Right cardiac atrium (tissue), 5 donors: ENCODE measurements around the gene SLC22A2. TPM values are rescaled to one million over a fixed set of nuclear protein-coding genes. Genes with fewer than 3 reads are reported as not detected.
"Not testable (repeated sequence)": the region's sequence is repeated elsewhere in the genome, so short reads cannot be mapped to it uniquely, and the experiment has no call there.

ENCODE experiments used
- ATAC-seq, 2 donors: fragments of 200-7000 bp; cut with Tn5 transposase; one replicate each; pipeline versions ENCODE4 v1.8.0 to v1.9.1; 2020; ENCODE audit warnings: moderate library complexity in 2 of 2, mild to moderate bottlenecking in 1 of 2
- DNase-seq, 3 donors: peaks; one replicate each; pipeline ENCODE4 v3.0.0-alpha.2; 2020
- H3K27ac ChIP-seq: one replicate; pipeline ENCODE4 v1.5.1; 2013; ENCODE audit warnings: mild to moderate bottlenecking, low read length, control low read depth, moderate library complexity
- H3K27me3 ChIP-seq: one replicate; pipeline ENCODE4 v1.6.1; 2013; ENCODE audit not compliant: control insufficient read depth, insufficient read depth
- H3K4me1 ChIP-seq: one replicate; pipeline ENCODE4 v1.6.1; 2013; ENCODE audit warnings: low read length; ENCODE audit not compliant: control insufficient read depth, insufficient read depth
- H3K4me3 ChIP-seq: one replicate; pipeline ENCODE4 v1.5.1; 2013; ENCODE audit warnings: low read length, control low read depth
- H3K9me3 ChIP-seq: one replicate; pipeline ENCODE4 v1.6.1; 2013; ENCODE audit warnings: low read length; ENCODE audit not compliant: control insufficient read depth
- WGBS: extraction: QIAGEN DNeasy Blood & Tissue Kit; methylation state at CpG from one replicate; pipeline ENCODE4 v1.1.7; 2013; 5-methylcytosine and 5-hydroxymethylcytosine counted together
- intact Hi-C, 4 donors: fragments of 100-400 bp; cut with DNase I; formaldehyde crosslinking; loops; one replicate each; pipeline versions ENCODE4 v1.11.0 to v1.14.0; 2022 to 2023
- polyA plus RNA-seq: library from polyadenylated mRNA; stranded (reverse); fragments of 200-250 nt; gene quantifications from one replicate; pipeline ENCODE4 v1.2.3, GENCODE V29; 2013
- total RNA-seq, 4 donors: library from RNA; stranded (reverse); fragmentation: NEBNext Ultra II Directional; extraction: Animal tissue kit (Norgen Biotek cat#: 25700); gene quantifications; one replicate each; pipeline ENCODE4 v1.2.1, GENCODE V29; 2021
- donor health status: healthy with polysubstance abuse.
- donor health status: DM: no; HTN: yes; CAD: no.
- donor health status: DM: no; HTN: no; CAD: no.
- donor health status: DM: no; HTN: yes; CAD: no; lungs with severe emphysema.
- donor health status: DM: yes; HTN: yes; CAD: no.

Gene SLC22A2
- total and polyA plus RNA-seq, 5 donors: 0.05 TPM; not detected in 4

GRCh38 chr6:160247457-160247883, 11.2 kb downstream of the SLC22A2 start:
- no peak for ATAC-seq
- peaks cover 2% of the 10 kb centered on the region for H3K4me1 ChIP-seq
- intact Hi-C loops: no loop called here
- no peak for DNase-seq
- WGBS: 59% methylated on average over 3 of the region's 3 CpGs
- H3K9me3 ChIP-seq: no peaks in the 10 kb centered on the region
- H3K4me3 ChIP-seq: no peak overlapping the region
- no peaks in the 10 kb centered on the region for H3K27me3 ChIP-seq
- H3K27ac ChIP-seq: no peak overlapping the region

GRCh38 chr6:160240691-160241084, 17.9 kb downstream of the SLC22A2 start:
- no peak for ATAC-seq
- no peaks in the 10 kb centered on the region for H3K27me3 ChIP-seq
- intact Hi-C loops: no loop called here
- H3K4me3 ChIP-seq: no peak overlapping the region
- DNase-seq: no peak
- no peak overlapping the region for H3K27ac ChIP-seq
- WGBS: 71% methylated on average over 1 of the region's 1 CpG
- H3K4me1 ChIP-seq: no peaks in the 10 kb centered on the region
- H3K9me3 ChIP-seq: no peaks in the 10 kb centered on the region

DNA sequence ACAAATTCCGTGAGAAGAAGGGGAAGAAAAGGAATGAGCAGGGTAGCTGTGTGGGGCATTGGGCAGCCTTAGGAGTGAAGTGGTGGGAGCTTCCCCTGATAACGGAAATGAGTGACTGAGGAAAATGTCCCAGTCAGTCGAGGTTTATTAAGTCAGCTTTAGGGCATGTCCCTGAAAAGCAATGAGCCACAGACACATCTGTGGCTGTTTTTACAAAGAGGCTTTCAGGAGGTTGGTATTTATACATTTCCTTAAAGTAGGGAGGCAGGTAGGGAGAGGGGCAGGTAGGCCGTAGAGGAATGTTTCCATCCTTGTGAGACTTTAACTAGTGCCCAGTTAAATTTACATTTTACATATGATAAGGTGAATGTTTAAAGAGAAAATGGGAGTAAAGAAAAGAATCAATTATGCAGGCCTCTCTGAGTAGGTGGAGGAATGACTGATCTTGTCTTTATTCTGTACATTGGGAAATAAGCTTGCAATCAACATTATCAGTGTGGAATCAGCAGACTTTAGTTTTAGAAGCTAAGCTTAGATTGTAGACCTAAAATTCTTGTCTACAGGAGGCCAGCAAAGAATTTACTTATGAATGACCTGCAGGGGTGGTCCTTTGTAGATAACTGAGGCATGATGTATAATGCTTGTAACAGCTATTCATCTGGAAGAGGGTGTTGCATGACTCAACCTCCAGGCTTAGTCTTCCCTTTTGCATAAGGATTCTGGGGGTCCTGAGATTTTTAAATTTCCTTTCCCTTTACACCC, 18.5 kb downstream of the SLC22A2 start:
- H3K4me1 ChIP-seq: no peaks in the 10 kb centered on the region
- H3K27me3 ChIP-seq: no peaks in the 10 kb centered on the region
- no peak for DNase-seq
- no peak overlapping the region for H3K27ac ChIP-seq
- intact Hi-C loops: no loop called here
- WGBS: 70% methylated on average over 4 of the region's 4 CpGs
- ATAC-seq: no peak
- no peaks in the 10 kb centered on the region for H3K9me3 ChIP-seq
- H3K4me3 ChIP-seq: no peak overlapping the region

DNA sequence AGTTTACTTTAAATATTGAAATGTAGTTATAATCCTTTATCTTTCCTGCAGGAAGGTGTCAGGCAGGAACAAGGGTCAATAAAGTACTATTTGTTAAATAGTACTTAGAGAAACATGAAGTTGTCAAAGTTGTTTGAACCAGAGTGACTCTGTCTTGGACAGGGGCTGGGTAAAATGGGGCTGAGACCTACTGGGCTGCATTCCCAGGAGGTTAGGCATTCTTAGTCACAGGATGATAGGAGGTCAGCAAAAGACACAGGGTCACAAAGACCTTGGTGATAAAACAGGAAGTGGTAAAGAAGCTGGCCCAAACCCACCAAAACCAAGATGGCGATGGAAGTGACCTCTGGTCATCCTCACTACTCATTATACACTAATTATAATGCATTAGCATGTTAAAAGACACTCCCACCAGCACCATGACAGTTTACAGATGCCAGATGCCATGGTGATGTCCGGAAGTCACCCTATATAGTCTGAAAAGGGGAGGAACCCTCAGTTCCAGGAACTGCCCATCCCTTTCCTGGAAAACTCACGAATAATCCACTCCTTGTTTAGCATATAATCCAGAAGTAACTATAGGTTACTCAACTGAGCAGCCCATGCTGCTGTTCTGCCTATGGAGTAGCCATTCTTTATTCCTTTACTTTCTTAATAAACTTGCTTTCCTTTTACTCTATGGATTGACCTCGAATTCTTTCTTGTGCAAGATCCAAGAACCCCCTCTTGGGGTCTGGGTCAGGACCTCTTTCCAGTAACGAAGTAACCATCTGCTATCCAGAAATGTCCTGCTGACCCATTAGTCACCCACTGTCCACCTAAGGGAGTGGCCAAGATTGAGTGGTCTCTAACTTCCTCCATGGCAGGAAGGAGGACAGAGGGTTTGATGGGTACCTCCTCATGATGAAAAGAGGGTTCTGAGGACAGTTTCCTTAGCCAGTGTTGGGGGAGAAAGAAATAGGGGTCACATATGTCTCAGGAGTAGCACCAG, 19.6 kb downstream of the SLC22A2 start:
- H3K27me3 ChIP-seq: no peaks in the 10 kb centered on the region
- ATAC-seq (no peak), DNase-seq (no peak)
- H3K4me1 ChIP-seq: no peaks in the 10 kb centered on the region
- H3K4me3 ChIP-seq: no peak overlapping the region
- H3K27ac ChIP-seq: no peak overlapping the region
- intact Hi-C loops: no loop called here
- WGBS: 77% methylated on average over 5 of the region's 5 CpGs
- H3K9me3 ChIP-seq: no peaks in the 10 kb centered on the region

DNA sequence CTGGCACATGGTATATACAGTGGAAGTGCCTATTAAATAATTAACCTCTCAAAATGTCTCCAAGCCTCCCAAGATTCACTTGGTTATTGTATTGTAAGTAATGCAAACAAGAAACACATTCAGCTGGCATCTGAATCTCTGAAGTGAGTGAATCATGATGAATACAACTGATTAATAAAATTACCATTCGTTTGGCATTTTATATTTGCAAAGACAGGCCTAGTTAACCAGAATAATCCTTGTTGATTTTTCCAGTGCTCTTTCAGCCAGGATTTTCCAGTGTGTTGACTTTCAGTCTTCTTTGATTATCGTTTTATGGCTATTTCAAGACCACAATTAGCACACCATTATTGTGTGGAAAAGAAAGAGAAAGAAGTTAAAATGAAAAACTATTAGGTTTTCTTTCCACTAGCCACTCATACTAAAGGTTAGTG, 20.3 kb downstream of the SLC22A2 start:
- Histone ChIP-seq H3K4me3 (no peak overlapping the region), H3K9me3 (no peaks in the 10 kb centered on the region), H3K4me1 (no peaks in the 10 kb centered on the region), H3K27ac (no peak overlapping the region), H3K27me3 (no peaks in the 10 kb centered on the region)
- intact Hi-C loops: no loop called here
- WGBS: 63% methylated on average over 2 of the region's 2 CpGs
- DNase-seq (no peak), ATAC-seq (no peak)

DNA sequence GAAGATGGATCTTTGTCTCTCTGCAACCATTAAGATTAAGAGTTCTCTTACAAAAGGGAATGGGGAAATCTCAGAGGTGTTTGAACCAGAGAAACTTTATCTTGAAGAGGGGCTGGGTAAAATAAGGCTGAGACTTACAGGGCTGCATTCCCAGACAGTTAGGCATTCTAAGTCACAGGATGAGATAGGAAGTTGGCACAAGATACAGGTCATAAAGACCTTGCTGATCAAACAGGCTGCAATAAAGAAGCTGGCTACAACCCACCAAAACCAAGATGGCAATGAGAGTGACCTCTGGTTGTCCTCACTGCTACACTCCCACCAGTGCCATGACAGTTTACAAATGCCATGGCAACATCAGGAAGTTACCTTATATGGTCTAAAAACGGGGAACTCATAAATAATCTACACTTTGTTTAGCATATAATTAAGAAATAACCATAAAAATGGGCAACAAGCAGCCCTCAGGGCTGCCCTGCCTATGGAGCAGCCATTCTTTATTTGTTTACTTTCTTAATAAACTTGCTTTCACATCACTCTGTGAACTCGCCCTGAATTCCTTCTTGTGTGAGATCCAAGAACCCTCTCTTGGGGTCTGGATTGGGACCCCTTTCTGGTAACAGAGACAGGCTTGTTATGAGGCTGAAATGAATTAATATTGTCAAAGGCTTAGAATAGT, 20.9 kb downstream of the SLC22A2 start:
- H3K9me3 ChIP-seq, H3K27ac ChIP-seq, H3K4me1 ChIP-seq, DNase-seq, H3K4me3 ChIP-seq, intact Hi-C loops, ATAC-seq, H3K27me3 ChIP-seq: not testable (repeated sequence)
- 64% methylated on average over 2 of the region's 2 CpGs for WGBS

GRCh38 chr6:160236235-160236872, 22.3 kb downstream of the SLC22A2 start:
- H3K4me1 ChIP-seq, H3K4me3 ChIP-seq, H3K27ac ChIP-seq, ATAC-seq, DNase-seq, H3K27me3 ChIP-seq, H3K9me3 ChIP-seq, intact Hi-C loops: not testable (repeated sequence)
- 60% methylated on average over 2 of the region's 2 CpGs for WGBS

- H3K4me3 ChIP-seq, DNase-seq, H3K9me3 ChIP-seq, intact Hi-C loops, ATAC-seq, H3K27me3 ChIP-seq, H3K4me1 ChIP-seq, H3K27ac ChIP-seq: not testable (repeated sequence)
- 77% methylated on average over 12 of the region's 12 CpGs for WGBS
Observed at GRCh38 chr6:160233950-160234640, 24.5 kb downstream of the SLC22A2 start.

DNA sequence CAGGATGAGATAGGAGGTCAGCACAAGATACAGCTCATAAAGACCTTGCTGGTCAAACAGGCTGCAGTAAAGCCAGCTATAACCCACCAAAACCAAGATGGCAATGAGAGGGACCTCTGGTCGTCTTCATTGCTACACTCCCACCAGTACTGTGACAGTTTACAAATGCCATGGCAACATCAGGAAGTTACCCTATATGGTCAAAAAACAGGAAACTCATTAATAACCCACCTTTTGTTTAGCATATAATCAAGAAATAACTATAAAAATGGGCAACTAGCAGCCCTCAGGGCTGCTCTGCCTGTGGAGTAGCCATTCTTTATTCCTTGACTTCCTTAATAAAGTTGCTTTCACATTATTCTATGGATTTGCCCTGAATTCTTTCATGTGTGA, 30.9 kb downstream of the SLC22A2 start:
- no peak for ATAC-seq
- no peaks in the 10 kb centered on the region for H3K9me3 ChIP-seq
- no peak overlapping the region for H3K4me3 ChIP-seq
- no peak for DNase-seq
- 54% methylated on average over 1 of the region's 1 CpG for WGBS
- intact Hi-C loops: no loop called here
- H3K27me3 ChIP-seq: no peaks in the 10 kb centered on the region
- H3K27ac ChIP-seq: no peak overlapping the region
- H3K4me1 ChIP-seq: no peaks in the 10 kb centered on the region
